Stimulated activated CD4-positive, alpha-beta T cell treated with anti-CD3 and anti-CD28 coated beads, TNF-alpha, amount 100 ng/mL, for 1 hour (primary cell): ENCODE measurements around the gene CACNA1S.

Experiments
- DNase-seq, 3 donors: peaks; one replicate each; pipeline ENCODE4 v3.0.0-alpha.2; 2020; ENCODE audit warnings: low read depth in 3 of 3, low spot score in 1 of 3

CACNA1S gene

GRCh38 chr1:201066986-201067385 is 45.2 kb downstream of the CACNA1S start:
- DNase-seq, result no peak

DNA sequence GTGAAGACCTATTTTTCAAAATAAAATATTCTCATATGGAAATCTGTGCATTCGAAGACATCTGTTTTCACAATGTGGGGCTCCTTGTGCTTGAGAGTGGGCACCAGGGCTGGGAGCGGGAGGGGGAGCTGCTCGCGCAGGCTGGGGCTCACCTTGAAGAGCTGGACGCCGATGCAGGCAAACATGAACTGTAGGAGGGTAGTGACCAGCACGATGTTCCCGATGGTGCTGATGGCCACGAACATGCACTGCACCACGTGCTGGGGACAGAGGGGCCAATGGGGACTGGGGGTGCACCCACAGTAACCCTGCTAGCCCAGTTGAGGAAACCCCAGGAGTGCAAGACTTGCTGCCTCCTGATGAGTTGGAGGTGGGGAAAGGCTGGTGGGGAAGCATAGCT is 46.5 kb downstream of the CACNA1S start:
- no peak for DNase-seq

GRCh38 chr1:201064806-201065205 is 47.4 kb downstream of the CACNA1S start:
- no peak for DNase-seq

DNA sequence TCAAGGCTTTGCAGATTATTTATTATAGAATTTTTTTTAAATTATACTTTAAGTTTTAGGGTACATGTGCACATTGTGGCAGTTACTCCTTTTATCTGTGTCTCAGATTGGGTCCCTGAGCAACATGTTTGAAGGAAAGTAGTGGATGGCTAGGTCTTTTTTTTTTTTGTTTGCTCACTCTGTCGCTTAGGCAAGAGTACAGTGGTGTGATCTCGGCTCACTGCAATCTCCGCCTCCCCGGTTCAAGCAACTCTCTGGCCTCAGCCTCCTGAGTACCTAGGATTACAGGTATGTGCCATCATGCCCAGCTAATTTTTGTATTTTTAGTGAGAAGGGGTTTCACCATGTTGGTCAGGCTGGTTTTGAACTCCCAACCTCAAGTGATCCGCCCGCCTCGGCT is 49.1 kb downstream of the CACNA1S start:
- DNase-seq, result no peak

DNA sequence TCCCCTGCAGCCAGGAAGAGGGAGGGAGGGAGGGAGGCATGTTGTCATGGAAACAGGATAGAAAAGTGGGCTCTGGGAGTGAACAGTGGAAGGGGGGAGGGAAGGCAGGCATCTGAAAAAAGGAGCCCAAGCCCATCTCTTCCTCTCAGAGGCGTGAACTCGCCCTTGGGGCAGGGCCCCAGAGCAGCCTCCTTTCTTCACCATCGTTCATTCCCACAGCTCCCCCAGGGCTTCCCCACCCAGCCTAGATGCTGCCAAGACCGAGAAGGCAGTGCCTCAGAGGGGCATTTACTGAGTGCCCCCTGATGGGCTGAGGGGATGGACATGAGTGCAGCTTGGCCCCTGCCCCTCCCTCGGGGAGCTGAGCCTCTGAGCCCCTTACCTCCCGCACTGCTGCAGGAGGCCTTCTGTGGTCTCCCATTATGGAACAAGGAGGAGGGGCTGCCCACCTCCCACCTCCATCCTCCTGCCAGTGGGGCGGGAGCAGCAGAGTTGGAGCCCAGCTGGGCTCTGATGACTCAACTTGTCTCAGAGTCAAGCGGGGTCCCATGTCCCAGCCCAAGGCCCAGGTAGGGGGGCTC is 49.6 kb downstream of the CACNA1S start:
- no peak for DNase-seq

GRCh38 chr1:201061886-201062285 is 50.3 kb downstream of the CACNA1S start:
- no peak for DNase-seq

GRCh38 chr1:201061049-201061448 is 51.2 kb downstream of the CACNA1S start:
- DNase-seq, result no peak

DNA sequence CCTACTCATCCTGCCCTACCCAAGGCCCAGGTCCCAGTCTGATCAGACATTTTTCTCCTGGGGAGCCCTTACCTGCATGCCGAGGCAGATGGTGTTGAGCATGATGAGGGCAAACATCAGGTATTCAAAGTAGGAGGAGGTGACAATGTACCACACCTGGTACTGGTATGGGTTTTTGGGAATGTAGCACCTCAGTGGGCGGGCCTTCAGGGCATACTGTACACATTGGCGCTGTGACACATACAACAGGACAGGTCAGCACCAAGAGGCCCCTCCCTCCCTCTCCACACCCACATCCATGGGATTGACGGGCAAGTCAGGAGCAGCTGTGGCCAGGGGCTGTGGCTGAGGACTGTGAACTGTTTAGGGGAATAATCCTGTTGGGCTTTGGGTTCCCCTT is 51.6 kb downstream of the CACNA1S start:
- DNase-seq, result no peak

DNA sequence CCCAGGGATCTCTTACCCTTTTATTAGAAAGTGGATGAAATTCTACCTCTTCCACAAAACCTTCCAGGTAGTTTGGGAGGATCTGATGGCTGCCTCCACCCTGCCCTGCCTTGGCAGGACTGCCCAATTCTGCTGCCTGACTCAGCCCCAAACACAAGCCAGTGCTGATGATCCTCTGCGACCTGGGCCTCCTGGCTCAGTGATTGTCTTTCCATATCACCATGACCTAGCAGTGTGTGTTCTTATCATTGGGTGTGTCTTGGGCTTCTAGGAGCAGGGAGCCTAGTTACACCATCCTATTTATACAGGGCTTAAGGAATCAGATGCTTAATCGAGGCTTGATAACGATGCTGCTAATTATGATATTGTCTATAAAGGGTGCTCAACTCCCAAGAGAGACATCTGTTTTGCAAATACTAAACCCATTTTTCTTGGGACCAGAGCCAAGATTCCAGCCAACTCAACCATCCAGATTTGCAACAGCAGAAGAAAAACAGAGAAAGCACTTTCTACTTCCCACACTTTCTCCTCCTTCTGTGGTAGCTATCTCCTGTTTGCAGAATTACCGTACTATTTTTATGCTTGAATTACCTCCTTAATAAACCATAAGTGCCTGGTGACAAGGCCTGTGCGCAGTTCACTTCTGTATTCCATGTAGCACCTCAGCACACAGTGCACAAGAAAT is 52.2 kb downstream of the CACNA1S start:
- DNase-seq, result no peak

- no peak for DNase-seq
These were observed 52.8 kb downstream of the CACNA1S start for GRCh38 chr1:201059401-201059800.

DNA sequence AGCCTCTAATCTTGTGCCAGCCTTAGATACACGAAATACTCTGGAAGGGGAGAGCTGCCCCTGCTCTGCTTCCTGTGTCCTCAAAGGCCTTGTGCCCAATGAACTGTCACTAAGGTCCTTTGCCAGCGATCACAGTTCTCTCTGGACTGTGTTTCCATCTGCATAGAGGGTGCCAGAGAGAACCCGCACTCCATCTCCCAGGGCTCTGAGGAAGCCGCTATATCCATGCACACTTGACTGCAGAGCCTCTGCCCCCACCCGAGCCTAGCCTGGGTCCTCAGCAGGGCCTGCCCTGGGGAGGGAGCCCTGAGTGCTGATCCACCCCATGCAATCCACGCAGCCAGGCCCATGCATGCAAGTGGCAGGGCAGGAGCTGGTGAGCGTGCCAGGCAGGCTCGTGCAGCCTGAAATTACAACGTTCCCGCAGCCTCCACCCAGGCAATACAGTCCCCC is 58.1 kb downstream of the CACNA1S start:
- no peak for DNase-seq

GRCh38 chr1:201053155-201053860 is 58.9 kb downstream of the CACNA1S start:
- no peak for DNase-seq

DNA sequence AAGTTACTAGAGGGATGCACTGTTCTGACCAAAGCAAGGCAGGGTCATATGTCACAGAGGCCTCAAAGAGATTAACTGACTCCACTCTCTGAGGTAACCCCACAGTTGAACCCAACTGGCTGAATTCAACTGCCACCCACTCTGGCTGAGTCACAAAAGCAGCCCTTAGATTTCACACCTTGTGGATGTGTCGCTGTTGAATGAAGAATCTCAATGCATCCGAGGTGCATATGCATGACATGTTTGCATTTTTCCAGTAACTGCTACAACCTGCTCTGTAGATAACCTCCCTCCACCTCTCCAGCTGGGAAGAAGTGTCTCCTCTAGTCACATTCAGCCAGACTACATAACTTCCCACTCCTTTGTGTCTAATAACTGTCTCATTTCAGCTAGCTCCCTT is 60.8 kb downstream of the CACNA1S start:
- DNase-seq, result no peak

DNA sequence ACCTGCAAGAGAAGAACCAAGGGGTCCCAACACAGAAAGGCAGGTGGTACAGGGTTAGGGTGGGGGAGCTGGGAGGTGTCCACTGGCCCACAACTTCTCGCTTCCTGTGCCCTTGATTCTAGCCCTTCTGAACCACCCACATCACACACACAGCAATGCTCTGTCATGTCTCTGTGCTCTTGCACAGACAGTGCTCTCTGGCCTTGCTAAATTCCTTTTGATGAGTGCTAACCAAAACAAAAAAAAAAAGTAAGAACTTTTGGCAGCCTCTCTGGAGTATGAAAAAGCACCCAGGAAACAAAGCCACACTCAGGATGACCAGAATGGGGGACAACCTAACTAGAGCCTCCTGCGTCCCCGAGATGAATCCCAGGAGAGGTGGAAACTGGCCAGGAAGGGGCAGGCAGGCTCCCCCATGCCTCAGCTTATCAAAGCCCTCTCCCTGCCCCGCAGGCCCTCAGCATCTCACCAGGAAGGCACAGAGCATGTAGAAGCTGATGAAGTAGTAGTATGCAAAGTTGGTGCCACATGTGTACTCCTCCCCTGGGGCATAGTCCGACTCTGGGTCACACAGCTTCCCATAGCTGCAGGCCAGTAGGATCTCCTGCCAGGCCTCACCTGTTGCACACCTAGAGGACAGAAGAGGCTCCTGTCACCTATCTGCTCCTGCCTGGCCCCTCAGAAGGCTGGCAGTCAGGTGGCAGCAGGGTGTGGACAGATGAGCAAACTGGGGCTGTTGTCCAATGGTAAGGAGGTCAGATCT is 61.5 kb downstream of the CACNA1S start:
- no peak for DNase-seq

- no peak for DNase-seq
These were observed 62.9 kb downstream of the CACNA1S start for GRCh38 chr1:201049248-201049831.

GRCh38 chr1:201048521-201048920 is 63.7 kb downstream of the CACNA1S start:
- no peak for DNase-seq

- DNase-seq, result no peak
These were observed 68.1 kb downstream of the CACNA1S start for GRCh38 chr1:201044119-201044518.

DNA sequence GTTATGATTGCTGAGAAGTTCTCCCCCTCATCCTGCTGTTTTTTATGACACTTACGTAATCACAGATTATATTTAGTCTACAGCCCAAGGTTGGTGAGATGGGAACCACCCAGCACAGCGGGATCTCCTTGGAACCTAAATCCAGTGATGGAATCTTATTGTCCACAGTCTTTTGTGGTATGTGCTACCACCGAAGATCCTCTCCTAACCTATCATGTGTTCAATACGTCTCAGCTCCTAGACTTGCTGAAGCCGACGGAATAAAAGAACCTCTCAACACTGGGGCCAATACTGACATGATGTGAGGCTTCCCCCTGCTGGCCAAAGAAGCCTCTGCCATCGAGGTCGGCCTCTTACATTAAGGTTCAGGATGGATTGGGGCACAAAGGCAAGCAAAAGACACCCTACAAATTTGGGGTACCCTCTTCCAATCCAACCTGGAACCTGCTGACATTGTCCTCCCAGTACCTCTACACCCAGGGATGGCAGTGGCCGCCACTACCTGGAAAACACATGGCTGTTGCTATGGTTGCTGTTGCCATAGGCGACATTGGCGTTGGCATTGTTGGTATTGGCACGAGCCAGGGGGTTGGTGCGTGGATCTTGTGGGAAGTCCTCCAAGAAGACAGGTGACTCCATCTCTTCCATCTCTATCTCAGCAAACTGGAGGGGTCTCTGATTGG is 69.3 kb downstream of the CACNA1S start:
- peak in 2 of 3 donors; percentile 52 for DNase-seq

GRCh38 chr1:201041011-201041410 is 71.2 kb downstream of the CACNA1S start:
- no peak for DNase-seq

- no peak for DNase-seq
These were observed 72.3 kb downstream of the CACNA1S start for GRCh38 chr1:201039876-201040275.

GRCh38 chr1:201039418-201039817 is 72.8 kb downstream of the CACNA1S start:
- no peak for DNase-seq
